Glutamatergic neuron (in vitro differentiated cells): ENCODE results near the gene MYO5C. TPM values are rescaled to one million over a fixed set of nuclear protein-coding genes. Genes with fewer than 3 reads are reported as not detected.
"Not testable (repeated sequence)": the region's sequence is repeated elsewhere in the genome, so short reads cannot be mapped to it uniquely, and the experiment has no call there.

Experiments
- DNase-seq: peaks from one replicate; pipeline ENCODE4 v3.0.0; 2022
- H3K27ac Mint-ChIP-seq: one replicate; pipeline ENCODE4 v1.8.0; 2020; ENCODE audit warnings: mild to moderate bottlenecking, mixed read lengths, inconsistent platforms; ENCODE audit not compliant: unreplicated experiment
- H3K27me3 Mint-ChIP-seq: one replicate; pipeline ENCODE4 v1.8.0; 2020; ENCODE audit warnings: mild to moderate bottlenecking, moderate library complexity, mixed read lengths, inconsistent platforms; ENCODE audit not compliant: unreplicated experiment
- H3K36me3 Mint-ChIP-seq: one replicate; pipeline ENCODE4 v1.8.0; 2020; ENCODE audit warnings: mild to moderate bottlenecking, mixed read lengths, inconsistent platforms; ENCODE audit not compliant: unreplicated experiment
- H3K4me1 Mint-ChIP-seq: one replicate; pipeline ENCODE4 v1.8.0; 2020; ENCODE audit warnings: mild to moderate bottlenecking, low read depth, mixed read lengths, inconsistent platforms; ENCODE audit not compliant: unreplicated experiment
- H3K4me3 Mint-ChIP-seq: one replicate; pipeline ENCODE4 v1.8.0; 2020; ENCODE audit warnings: mild to moderate bottlenecking, mixed read lengths, inconsistent platforms; ENCODE audit not compliant: unreplicated experiment
- H3K9me3 Mint-ChIP-seq: one replicate; pipeline ENCODE4 v1.8.0; 2020; ENCODE audit warnings: mild to moderate bottlenecking, moderate library complexity, mixed read lengths, inconsistent platforms; ENCODE audit not compliant: unreplicated experiment
- total RNA-seq: library from RNA; stranded (reverse); fragmentation: NEBNext Ultra II Directional; extraction: Animal tissue kit (Norgen Biotek cat#: 25700); gene quantifications from one replicate; pipeline ENCODE4 v1.2.1, GENCODE V29; 2021; ENCODE audit not compliant: unreplicated experiment
- TF ChIP-seq, protein P1 (sequence below): fragments of 200-600 bp; sonication (generic); IDR thresholded peaks from one replicate; pipeline ENCODE4 v1.5.0; 2021; ENCODE audit not compliant: partially characterized antibody, unreplicated experiment

Gene MYO5C
- total RNA-seq, 1 donor from 2014 or later, result 0.66 TPM

DNA sequence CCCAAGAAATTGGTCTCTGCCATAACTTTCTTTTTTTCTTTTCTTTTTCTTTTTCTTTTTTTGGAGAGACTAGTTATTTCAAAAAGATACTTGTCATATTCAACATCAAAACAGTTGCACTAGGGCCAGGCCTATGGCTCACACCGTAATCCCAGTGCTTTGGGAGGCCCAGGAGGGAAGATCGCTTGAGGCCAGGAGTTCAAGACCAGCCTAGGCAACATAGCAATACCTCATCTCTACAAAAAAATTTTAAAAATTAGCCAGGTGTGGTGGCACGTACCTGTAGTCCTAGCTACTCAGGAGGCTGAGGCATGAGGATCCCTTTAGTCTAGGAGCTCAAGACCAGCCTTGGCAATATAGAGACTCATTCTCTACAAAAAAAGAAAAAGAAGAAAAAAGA lies 55.4 kb downstream of the MYO5C start:
- no peaks in the 10 kb centered on the region for H3K9me3 Mint-ChIP-seq
- H3K36me3 Mint-ChIP-seq, result no peaks in the 10 kb centered on the region
- no peak overlapping the region for H3K4me3 Mint-ChIP-seq
- H3K4me1 Mint-ChIP-seq, result no peaks in the 10 kb centered on the region
- TF ChIP-seq, protein P1, sequence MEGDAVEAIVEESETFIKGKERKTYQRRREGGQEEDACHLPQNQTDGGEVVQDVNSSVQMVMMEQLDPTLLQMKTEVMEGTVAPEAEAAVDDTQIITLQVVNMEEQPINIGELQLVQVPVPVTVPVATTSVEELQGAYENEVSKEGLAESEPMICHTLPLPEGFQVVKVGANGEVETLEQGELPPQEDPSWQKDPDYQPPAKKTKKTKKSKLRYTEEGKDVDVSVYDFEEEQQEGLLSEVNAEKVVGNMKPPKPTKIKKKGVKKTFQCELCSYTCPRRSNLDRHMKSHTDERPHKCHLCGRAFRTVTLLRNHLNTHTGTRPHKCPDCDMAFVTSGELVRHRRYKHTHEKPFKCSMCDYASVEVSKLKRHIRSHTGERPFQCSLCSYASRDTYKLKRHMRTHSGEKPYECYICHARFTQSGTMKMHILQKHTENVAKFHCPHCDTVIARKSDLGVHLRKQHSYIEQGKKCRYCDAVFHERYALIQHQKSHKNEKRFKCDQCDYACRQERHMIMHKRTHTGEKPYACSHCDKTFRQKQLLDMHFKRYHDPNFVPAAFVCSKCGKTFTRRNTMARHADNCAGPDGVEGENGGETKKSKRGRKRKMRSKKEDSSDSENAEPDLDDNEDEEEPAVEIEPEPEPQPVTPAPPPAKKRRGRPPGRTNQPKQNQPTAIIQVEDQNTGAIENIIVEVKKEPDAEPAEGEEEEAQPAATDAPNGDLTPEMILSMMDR, result no peak
- H3K27ac Mint-ChIP-seq, result no peak overlapping the region
- no peaks in the 10 kb centered on the region for H3K27me3 Mint-ChIP-seq
- DNase-seq, result no peak

DNA sequence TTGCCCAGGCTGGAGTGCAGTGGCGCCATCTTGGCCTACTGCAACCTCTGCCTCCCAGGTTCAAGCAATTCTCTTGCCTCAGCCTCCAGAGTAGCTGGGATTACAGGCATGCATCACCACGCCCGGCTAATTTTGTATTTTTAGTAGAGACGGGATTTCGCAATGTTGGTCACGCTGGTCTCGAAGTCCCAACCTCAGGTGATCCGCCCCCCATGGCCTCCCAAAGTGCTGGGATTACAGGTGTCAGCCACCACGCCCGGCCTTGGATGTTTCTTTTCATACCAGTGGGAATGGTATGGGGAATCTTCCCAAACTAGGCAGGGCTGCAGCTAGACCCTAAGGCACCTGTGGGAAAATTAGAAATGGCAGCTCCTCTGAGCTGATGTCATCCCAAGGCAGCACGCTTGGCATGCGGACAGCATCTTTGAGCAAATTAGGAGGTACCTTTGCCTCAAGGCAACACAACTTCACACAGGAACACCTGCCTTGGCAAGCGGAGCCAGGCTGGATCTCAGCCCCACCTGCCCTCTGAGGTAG lies 56.5 kb downstream of the MYO5C start:
- not testable (repeated sequence) for H3K4me1 Mint-ChIP-seq, H3K27ac Mint-ChIP-seq, H3K27me3 Mint-ChIP-seq, H3K4me3 Mint-ChIP-seq, DNase-seq, H3K9me3 Mint-ChIP-seq, H3K36me3 Mint-ChIP-seq

DNA sequence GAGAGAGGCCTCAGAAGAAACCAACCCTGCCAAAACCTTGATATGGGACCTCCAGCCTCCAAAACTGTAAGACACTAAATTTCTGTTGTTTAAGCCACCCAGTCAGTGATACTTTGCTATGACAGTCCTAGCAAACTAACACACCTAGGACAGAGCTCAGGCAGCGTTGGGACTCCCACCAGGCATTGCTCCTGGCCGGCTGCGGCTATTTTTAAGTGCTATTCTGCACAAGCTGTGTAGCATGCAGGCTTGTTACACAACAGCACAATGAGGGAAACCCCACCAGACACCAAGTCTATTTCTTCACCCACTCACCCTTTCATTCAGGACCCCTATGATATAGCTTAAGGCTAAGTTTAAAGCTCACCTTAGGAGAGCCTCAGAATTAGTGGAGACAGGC lies 57.5 kb downstream of the MYO5C start:
- Mint-ChIP-seq H3K27me3 (no peaks in the 10 kb centered on the region), H3K4me3 (no peak overlapping the region), H3K27ac (no peak overlapping the region), H3K36me3 (no peaks in the 10 kb centered on the region), H3K9me3 (no peaks in the 10 kb centered on the region), H3K4me1 (no peaks in the 10 kb centered on the region)
- no peak for DNase-seq
- TF ChIP-seq, protein P1, result no peak

DNA sequence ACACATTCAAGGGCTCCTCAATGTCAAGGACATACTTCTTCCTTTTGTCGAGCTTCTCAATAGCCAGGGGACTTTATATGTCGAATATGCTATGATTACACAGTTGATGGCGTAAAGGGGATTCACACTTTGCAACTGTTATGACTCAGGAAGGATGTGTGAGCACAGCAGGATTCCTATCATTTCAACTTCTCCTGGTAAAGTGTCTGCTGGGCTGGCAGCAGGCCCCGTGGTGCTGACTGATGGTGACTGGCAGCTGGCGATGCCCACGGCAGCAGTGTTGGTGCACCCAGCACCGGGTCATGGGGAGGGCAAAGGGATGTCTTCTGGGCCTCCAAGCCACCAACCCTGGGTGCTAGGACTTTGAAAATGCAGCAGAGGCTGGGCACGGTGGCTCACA lies 59.6 kb downstream of the MYO5C start:
- Mint-ChIP-seq H3K9me3 (no peaks in the 10 kb centered on the region), H3K27ac (no peak overlapping the region), H3K4me3 (no peak overlapping the region), H3K36me3 (no peaks in the 10 kb centered on the region), H3K4me1 (no peaks in the 10 kb centered on the region), H3K27me3 (no peaks in the 10 kb centered on the region)
- TF ChIP-seq, protein P1, result no peak
- no peak for DNase-seq

DNA sequence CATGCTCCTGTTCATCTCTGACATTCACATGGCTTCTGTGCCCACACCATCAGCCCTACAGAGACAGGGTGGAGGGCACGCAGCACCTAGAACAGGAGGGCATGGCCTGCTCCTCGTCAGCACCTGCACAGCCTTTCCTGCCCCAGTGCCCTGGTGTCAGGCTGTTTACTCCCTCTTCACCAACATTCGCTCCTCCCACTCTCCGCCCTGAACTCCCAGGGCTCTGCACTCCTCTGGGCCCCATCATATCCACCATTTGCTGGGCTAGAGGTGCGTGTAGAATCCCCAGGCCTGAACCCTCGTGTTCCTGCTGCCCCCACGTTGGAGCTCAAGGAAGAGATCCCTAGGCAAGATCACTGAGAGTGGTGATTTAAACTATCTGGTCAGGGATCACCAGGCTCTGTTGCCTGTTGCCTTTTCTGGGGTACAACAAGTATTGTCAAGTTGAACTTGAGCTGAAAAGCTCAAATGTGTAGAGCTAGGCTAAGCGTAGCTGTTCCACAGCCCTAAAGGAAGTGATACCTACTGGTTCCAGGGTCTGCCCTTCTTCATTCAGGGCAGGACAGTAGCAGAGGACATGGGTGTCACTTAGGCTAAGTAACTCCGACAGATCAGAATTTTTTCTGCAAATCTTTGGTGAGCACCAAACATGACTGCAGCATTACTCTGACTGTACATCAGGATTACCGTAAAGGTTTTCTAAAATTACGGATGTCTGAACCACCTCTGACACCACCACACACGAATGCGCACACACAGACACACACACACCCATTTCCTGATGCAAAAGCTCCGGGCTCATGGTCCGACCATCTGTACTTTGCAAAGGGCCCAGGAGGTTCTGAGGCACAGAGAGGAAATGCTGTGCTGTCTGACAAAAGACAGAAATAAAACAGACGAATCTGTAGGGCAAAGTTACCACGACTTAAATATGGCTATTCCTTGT lies 60.7 kb downstream of the MYO5C start:
- no peaks in the 10 kb centered on the region for H3K9me3 Mint-ChIP-seq
- H3K27ac Mint-ChIP-seq, result no peak overlapping the region
- no peak for DNase-seq
- H3K4me1 Mint-ChIP-seq, result no peaks in the 10 kb centered on the region
- TF ChIP-seq, protein P1, result no peak
- H3K4me3 Mint-ChIP-seq, result no peak overlapping the region
- H3K27me3 Mint-ChIP-seq, result no peaks in the 10 kb centered on the region
- no peaks in the 10 kb centered on the region for H3K36me3 Mint-ChIP-seq
